T47D (cell line): Measurements from ENCODE around the gene LY6G6D.

Experiments used
- DNase-seq, 2 experiments: peaks; one replicate each; pipeline versions ENCODE4 v3.0.0 to v3.0.0-alpha.2; 2011 to 2012; ENCODE audit warnings: low read depth in 1 of 2, low spot score in 1 of 2
- JUND ChIP-seq: IDR thresholded peaks from 2 replicates; pipeline ENCODE4 v1.6.1; 2012; ENCODE audit warnings: low read depth
- in situ Hi-C: cut with HindIII; loops from 2 replicates; pipeline ENCODE4 v1.10.0; 2016; ENCODE audit warnings: low sequenced_read_pairs, low pct_unique_long_range_greater_than_20kb

The LY6G6D gene

DNA sequence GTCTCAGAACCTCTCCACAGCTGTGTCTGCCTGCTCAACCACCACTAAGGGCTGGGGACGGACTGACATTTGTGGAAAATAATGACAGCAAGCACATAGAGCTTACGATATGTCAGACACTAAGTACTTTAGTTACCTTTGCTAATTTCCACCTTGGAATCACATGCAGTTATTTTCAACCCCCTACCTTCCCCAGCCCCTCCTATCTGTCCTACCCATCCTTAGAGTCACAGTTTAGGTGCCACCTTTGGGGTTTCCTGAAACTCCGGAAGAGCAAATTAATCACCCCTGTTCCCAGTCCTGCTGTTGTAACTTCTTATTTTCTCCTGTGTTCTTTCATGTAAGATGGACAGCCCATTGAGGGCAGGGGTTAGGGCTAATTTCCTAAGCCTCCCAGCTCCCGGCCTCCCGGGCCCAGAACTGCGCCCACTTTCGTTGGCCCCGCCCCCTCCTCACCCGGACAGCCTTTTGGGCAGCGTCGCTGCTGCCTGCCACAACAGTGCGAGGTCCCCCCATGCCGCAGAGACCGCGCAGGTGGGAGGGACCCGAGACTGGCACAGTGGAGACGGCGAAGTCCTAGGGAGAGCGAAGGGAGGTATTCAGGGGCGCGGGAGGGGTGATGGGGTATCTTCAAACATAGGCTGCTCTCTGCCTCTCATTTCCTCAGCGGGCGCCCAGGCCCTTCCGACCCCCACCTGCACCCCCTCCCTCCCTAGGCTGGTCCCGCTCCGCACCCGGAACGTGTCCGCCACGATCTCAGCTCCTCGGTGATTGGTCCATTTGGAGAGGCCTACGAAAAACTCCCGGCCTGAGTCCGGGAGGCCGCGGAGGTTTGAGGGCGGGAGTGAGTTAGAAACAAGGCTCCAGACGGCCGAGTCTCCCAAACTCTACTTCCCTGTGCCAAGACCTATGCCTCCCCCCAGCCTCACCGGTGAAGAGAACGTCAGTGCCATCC is 12.8 kb downstream of the LY6G6D start:
- peak; percentile 57 to 66 for DNase-seq
- no peak for TF ChIP-seq JUND
- in situ Hi-C loops, result no loop called here

GRCh38 chr6:31728767-31729514 is 13.8 kb downstream of the LY6G6D start, which contains the start of gene DDAH2:
Gene DDAH2, minus strand, starts transcription at chr6:31729299. Its CDS starts 138 bp downstream, at chr6:31729161.
- in situ Hi-C loops, result no loop called here
- TF ChIP-seq JUND, result no peak
- DNase-seq, result peak in 1 of 2 experiments; percentile 55

- in situ Hi-C loops, result no loop called here
- DNase-seq, result peak; percentile 90 to 94
- TF ChIP-seq JUND, result no peak
Measured at GRCh38 chr6:31729515-31729978, 14.4 kb downstream of the LY6G6D start.

DNA sequence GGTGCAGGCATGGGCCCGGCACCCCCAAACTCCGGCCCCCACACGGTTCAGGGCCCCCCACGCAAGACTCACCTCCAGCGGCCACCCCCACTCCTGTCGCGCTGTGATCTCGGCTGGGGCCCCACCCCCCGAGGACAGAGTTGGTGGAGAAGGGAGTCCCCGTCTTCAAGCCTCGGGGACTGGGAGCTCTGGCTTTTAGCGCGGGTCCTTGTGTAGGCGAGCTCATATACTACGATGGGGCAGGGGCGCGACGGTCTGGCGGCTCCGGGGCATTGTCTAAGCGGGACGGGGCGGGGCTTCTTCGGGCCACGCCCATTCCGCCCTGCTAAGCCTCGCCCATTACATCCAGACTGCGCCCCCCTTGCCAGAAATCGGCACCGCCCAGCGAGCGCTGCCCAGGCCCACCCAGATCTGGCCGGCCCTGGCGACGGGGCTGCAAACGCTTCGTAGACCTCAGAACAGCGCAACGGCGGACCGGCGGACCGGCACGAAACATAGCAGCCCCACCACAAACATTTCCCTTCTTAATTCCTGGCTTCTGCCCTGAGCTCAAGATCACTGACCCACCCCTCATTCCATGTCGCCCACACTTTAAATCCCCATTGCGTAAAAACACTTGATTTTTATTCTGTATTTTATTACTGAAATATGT is 15.0 kb downstream of the LY6G6D start:
- TF ChIP-seq JUND, result no peak
- DNase-seq, result peak; percentile 53 to 73
- in situ Hi-C loops, result no loop called here

DNA sequence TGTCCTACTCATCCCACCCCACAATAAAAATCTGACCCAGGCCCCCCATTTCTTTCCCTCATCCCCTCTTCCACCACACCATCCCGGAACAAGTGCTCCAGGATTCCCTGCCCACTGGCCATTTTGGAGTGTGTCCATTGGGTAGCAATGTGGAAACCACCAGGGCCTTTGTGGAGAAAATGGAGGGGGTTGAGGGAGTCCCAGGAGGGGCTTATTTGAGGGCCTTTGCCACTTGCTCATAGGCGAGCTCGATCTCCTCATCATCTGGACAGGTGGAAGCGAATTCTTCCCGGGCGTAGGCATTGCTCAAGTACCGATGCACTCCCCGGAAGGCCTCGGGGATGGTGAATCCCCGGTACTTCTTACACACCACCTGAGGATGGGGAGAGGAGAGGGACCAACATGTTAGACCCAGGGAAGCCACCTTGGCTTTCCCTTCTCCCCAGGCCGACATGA is 15.5 kb downstream of the LY6G6D start:
- in situ Hi-C loops, result no loop called here
- no peak for TF ChIP-seq JUND
- DNase-seq, result no peak

- no peak for DNase-seq
- in situ Hi-C loops, result no loop called here
- no peak for TF ChIP-seq JUND
Measured at GRCh38 chr6:31732029-31732428, 16.9 kb downstream of the LY6G6D start.

- DNase-seq, result no peak
- in situ Hi-C loops, result no loop called here
- no peak for TF ChIP-seq JUND
Measured at GRCh38 chr6:31733734-31734133, 18.6 kb downstream of the LY6G6D start.

DNA sequence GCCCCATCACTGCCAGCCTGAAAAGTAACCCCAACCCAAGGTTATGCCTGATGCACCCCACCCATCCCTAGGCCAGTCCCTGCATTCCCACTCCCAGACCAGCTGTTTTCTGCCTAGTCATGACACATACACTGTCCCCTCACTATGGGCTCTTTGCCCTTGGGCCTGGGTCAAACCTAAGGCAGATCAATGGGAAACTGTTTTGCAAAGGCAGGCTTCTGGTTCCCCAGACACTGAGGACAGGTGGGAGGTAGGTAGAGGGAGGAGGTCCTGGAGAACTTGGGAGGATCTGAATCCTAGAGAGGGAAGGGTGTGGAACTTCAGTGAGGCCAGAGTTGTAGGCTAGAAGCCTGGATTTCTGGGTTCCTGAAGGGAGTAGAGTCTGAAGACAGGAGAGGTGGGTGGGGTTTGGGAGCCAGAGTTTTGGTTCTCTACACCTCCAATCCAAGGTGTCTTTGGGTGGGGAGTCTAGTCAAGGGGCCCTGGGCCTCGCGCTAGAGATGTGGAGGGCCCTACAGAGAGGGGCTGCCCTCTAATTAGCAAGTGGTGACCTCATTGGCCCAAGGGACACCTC is 19.2 kb downstream of the LY6G6D start:
- no peak for TF ChIP-seq JUND
- in situ Hi-C loops, result no loop called here
- DNase-seq, result no peak

DNA sequence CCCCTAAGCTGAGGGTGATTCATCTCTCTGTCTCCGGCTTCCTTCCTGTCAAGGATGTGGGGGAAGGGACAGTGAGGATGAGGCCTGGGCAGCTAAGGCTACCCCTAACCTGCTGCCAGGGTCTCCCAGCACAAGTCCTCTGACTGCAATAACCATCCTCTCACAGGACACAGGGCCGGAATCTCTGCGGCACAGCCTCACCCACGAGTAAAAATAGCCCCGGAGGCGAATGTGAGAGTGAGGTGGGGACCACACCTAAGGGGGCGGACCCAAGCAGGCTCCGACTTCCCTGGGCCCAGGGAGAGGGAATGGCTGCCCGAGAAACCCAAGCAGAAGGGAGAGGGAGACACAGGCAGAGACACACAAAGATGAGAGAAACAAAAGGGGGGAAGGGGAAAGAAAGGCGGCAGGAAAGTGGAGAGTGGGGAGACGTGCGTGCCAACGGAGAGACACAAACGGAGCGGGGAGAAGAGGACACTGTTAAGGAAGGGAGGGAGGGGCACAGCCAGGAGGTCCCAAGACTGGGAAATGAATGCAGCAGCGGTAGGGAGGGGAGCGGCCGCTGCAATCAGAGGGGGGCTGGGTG is 19.8 kb downstream of the LY6G6D start:
- in situ Hi-C loops, result no loop called here
- peak in 1 of 2 experiments; percentile 40 for DNase-seq
- TF ChIP-seq JUND, result no peak

GRCh38 chr6:31736021-31736767 is 21.0 kb downstream of the LY6G6D start, which contains the start of gene CLIC1:
Gene CLIC1, minus strand, starts transcription at chr6:31736530. Its CDS starts 230 bp downstream, at chr6:31736300.
- no peak for TF ChIP-seq JUND
- in situ Hi-C loops, result no loop called here
- peak; percentile 76 to 79 for DNase-seq

DNA sequence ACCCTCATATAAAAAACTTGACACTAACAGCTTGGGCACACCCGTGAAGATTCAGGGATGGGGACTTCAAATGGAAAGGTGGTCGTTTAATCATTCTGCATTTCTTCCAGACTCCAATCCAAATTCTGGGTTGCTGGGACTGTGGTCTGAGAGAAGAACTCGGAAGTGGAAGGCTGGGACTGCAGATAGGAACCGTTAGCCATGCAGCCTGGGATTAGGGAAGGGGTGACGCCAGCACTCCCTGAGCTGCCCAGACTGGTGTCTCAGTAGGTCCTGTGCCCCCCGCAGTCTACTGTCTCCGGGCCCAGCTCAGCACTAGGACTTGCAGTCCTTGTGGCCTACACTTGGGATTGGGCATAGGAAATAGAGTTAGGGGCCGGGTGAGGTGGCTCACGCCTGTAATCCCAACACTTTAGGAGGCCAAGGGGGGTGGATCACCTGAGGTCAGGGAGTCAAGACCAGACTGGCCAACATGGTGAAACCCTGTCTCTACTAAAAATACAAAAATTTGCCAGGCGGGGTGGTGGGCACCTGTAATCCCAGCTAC is 21.7 kb downstream of the LY6G6D start:
- no peak for DNase-seq
- in situ Hi-C loops, result no loop called here
- no peak for TF ChIP-seq JUND
